Stimulated activated naive B cell treated with anti-CD40 and anti-IgM and Interleukin-4, amounts not matched to agents 10 μg/mL and 1 μg/mL and 100 μg/mL, for 72 hours (primary cell): Measurements from ENCODE around the gene TMEM88.

Experiments used
- ATAC-seq, 2 donors: fragments of 150-1000 bp; cut with Tn5 transposase; replicated peaks; 2 replicates each; pipeline ENCODE4 v1.10.0; 2021; ENCODE audit warnings: moderate library complexity in 1 of 2
- DNase-seq: peaks from one replicate; pipeline ENCODE4 v3.0.0; 2021
- H3K27ac Mint-ChIP-seq: one replicate; pipeline ENCODE4 v1.8.0; 2022; ENCODE audit warnings: mild to moderate bottlenecking, mixed read lengths
- H3K27me3 Mint-ChIP-seq, 2 donors: one replicate each; pipeline ENCODE4 v1.8.0; 2022; ENCODE audit warnings: mixed read lengths in 2 of 2
- H3K36me3 Mint-ChIP-seq, 2 donors: one replicate each; pipeline ENCODE4 v1.8.0; 2022; ENCODE audit warnings: mixed read lengths in 2 of 2, mild to moderate bottlenecking in 1 of 2
- H3K4me1 Mint-ChIP-seq, 2 donors: one replicate each; pipeline ENCODE4 v1.8.0; 2022; ENCODE audit warnings: mixed read lengths in 2 of 2, mild to moderate bottlenecking in 1 of 2
- H3K4me3 Mint-ChIP-seq, 2 donors: one replicate each; pipeline ENCODE4 v1.8.0; 2022; ENCODE audit warnings: mild to moderate bottlenecking in 2 of 2, mixed read lengths in 2 of 2, moderate library complexity in 1 of 2
- H3K9me3 Mint-ChIP-seq, 2 donors: one replicate each; pipeline ENCODE4 v1.8.0; 2022; ENCODE audit warnings: mixed read lengths in 2 of 2, mild to moderate bottlenecking in 1 of 2

TMEM88 gene

DNA sequence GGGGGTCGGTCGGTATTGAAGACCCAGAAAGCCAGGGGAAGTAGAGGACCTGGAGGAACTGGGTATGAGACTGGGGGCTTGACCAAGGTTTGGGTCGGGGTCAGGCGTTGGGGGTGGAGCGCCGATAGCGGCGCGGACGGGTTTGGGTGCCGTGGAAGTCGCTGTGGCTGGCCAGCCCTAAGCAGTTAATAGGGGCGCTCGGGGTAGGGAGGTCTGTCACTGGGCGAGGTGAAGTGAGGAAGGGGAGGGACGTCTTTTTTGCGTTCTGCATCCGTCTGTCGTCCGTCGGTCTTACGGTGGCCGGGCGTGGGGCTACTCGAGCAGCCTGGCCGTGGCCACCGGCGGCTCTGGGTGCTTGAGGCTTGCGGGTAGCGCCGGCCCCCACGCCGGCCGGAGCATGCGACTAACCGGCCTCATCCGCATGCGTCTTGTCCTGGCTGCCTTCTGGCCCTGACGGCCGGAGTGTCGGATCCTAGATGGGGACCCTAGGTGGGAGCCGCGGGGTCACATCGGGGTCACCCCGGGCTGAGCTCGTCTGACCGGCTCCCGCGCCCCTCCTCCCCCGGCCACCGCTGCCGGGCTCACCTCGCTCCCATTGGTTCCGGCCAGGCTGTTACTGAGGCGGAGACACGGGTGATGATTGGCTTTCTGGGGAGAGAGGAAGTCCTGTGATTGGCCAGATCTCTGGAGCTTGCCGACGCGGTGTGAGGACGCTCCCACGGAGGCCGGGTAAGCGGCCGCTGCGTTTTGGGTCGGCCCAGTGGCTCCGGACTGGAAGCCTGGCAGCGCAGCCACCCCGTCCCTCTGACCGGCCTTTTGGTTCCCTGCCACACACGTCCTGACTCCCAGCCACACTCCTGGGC is 10.3 kb upstream of the TMEM88 start:
- peaks cover 44 to 72% of the 10 kb centered on the region in 2 donors for H3K4me1 Mint-ChIP-seq
- no peaks in the 10 kb centered on the region for H3K9me3 Mint-ChIP-seq
- peak overlapping the region; percentile 100 for H3K27ac Mint-ChIP-seq
- H3K4me3 Mint-ChIP-seq, result peak overlapping the region; percentile 95 to 99
- H3K36me3 Mint-ChIP-seq, result peaks cover 26 to 38% of the 10 kb centered on the region in 2 donors
- ATAC-seq (peak; percentile 49 to 53), DNase-seq (peak; percentile 89)
- H3K27me3 Mint-ChIP-seq, result no peaks in the 10 kb centered on the region

DNA sequence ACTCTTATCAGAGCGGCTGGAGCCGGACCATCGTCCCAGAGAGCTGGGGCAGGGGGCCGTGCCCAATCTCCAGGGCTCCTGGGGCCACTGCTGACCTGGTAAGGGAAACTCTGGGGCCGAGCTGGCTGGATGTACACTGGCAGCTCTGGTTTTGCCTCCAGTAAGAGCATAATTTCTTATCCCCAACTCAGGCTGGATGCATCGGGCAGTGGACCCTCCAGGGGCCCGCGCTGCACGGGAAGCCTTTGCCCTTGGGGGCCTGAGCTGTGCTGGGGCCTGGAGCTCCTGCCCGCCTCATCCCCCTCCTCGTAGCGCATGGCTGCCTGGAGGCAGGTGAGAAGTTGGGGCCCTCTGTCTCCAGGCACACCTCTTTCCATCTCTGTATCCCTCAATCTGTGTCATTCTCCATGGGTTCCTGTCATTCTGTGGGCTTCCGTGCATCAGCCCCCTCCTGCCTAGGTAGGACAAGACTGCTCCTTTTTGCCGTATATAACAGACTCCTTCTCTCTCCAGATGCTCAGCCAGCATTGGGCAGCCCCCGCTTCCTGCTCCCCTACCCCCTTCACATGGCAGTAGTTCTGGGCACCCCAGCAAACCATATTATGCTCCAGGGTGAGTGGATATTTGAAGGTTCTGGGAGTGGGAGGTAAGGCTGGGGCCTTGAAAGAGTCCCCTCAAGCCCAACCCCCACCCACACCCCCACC is 9.4 kb upstream of the TMEM88 start:
- Mint-ChIP-seq H3K36me3 (peaks cover 33 to 46% of the 10 kb centered on the region in 2 donors), H3K4me3 (peak overlapping the region; percentile 95 to 99), H3K27ac (peak overlapping the region; percentile 100), H3K4me1 (peaks cover 43 to 72% of the 10 kb centered on the region in 2 donors), H3K27me3 (no peaks in the 10 kb centered on the region), H3K9me3 (no peaks in the 10 kb centered on the region)
- no peak for DNase-seq
- no peak for ATAC-seq

DNA sequence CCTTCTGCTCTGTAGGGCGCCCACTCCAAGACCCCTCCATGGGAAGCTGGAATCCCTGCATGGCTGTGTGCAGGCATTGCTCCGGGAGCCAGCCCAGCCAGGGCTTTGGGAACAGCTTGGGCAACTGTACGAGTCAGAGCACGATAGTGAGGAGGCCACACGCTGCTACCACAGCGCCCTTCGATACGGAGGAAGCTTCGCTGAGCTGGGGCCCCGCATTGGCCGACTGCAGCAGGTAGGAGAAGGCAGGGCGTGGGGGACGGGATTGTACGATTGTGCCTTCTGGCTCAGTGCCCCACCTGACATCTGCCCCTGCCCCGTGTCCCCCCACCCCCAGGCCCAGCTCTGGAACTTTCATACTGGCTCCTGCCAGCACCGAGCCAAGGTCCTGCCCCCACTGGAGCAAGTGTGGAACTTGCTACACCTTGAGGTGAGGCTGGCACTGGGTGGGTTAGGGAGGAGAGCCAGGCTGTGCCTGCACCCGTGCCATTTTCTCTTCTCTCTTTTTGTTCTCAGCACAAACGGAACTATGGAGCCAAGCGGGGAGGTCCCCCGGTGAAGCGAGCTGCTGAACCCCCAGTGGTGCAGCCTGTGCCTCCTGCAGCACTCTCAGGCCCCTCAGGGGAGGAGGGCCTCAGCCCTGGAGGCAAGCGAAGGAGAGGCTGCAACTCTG is 8.7 kb upstream of the TMEM88 start:
- Mint-ChIP-seq H3K27ac (peak overlapping the region; percentile 65), H3K9me3 (no peaks in the 10 kb centered on the region), H3K27me3 (no peaks in the 10 kb centered on the region), H3K4me1 (peaks cover 44 to 72% of the 10 kb centered on the region in 2 donors), H3K4me3 (peak overlapping the region; percentile 95 to 99), H3K36me3 (peaks cover 37 to 50% of the 10 kb centered on the region in 2 donors)
- ATAC-seq (no peak), DNase-seq (no peak)

DNA sequence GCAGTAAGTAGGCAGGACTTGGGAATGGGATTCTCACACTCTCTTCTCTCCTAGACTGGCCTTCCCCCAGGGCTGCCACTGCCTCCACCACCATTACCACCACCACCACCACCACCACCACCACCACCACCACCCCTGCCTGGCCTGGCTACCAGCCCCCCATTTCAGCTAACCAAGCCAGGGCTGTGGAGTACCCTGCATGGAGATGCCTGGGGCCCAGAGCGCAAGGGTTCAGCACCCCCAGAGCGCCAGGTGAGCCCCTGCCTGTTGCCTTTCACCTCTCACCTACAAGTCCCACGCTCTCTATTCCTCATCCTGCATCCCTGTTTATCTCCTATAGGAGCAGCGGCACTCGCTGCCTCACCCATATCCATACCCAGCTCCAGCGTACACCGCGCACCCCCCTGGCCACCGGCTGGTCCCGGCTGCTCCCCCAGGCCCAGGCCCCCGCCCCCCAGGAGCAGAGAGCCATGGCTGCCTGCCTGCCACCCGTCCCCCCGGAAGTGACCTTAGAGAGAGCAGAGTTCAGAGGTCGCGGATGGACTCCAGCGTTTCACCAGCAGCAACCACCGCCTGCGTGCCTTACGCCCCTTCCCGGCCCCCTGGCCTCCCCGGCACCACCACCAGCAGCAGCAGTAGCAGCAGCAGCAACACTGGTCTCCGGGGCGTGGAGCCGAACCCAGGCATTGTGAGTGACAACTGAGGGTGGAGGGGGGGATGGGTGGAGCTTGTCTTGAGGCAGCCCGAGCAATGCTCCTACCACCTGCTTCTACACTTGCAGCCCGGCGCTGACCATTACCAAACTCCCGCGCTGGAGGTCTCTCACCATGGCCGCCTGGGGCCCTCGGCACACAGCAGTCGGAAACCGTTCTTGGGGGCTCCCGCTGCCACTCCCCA is 7.9 kb upstream of the TMEM88 start:
- H3K4me3 Mint-ChIP-seq, result peak overlapping the region; percentile 69 to 95
- no peak for ATAC-seq

DNA sequence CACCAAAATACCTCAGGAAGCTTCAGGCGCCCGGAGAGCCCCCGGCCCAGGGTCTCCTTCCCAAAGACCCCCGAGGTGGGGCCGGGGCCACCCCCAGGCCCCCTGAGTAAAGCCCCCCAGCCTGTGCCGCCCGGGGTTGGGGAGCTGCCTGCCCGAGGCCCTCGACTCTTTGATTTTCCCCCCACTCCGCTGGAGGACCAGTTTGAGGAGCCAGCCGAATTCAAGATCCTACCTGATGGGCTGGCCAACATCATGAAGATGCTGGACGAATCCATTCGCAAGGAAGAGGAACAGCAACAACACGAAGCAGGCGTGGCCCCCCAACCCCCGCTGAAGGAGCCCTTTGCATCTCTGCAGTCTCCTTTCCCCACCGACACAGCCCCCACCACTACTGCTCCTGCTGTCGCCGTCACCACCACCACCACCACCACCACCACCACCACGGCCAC is 6.7 kb upstream of the TMEM88 start:
- peaks cover 45 to 68% of the 10 kb centered on the region in 2 donors for H3K4me1 Mint-ChIP-seq
- ATAC-seq (no peak), DNase-seq (no peak)
- peaks cover 47 to 51% of the 10 kb centered on the region in 2 donors for H3K36me3 Mint-ChIP-seq
- no peak overlapping the region for H3K4me3 Mint-ChIP-seq
- no peaks in the 10 kb centered on the region for H3K9me3 Mint-ChIP-seq
- H3K27me3 Mint-ChIP-seq, result no peaks in the 10 kb centered on the region
- H3K27ac Mint-ChIP-seq, result no peak overlapping the region

More for the DNA sequence above, 7.9 kb upstream of the TMEM88 start:
- Mint-ChIP-seq H3K36me3 (peaks cover 43 to 53% of the 10 kb centered on the region in 2 donors), H3K27me3 (no peaks in the 10 kb centered on the region), H3K4me1 (peaks cover 49 to 73% of the 10 kb centered on the region in 2 donors), H3K27ac (peak overlapping the region; percentile 65), H3K9me3 (no peaks in the 10 kb centered on the region)
- DNase-seq, result no peak

DNA sequence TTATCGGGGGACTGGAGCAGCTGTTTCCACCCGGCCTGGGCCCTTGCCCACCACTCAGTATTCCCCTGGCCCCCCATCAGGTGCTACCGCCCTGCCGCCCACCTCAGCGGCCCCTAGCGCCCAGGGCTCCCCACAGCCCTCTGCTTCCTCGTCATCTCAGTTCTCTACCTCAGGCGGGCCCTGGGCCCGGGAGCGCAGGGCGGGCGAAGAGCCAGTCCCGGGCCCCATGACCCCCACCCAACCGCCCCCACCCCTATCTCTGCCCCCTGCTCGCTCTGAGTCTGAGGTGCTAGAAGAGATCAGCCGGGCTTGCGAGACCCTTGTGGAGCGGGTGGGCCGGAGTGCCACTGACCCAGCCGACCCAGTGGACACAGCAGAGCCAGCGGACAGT is 6.1 kb upstream of the TMEM88 start:
- no peak overlapping the region for H3K27ac Mint-ChIP-seq
- no peak for ATAC-seq
- no peaks in the 10 kb centered on the region for H3K27me3 Mint-ChIP-seq
- no peak for DNase-seq
- H3K4me3 Mint-ChIP-seq, result no peak overlapping the region
- H3K9me3 Mint-ChIP-seq, result no peaks in the 10 kb centered on the region
- peaks cover 46 to 65% of the 10 kb centered on the region in 2 donors for H3K4me1 Mint-ChIP-seq
- H3K36me3 Mint-ChIP-seq, result peaks cover 49 to 52% of the 10 kb centered on the region in 2 donors

DNA sequence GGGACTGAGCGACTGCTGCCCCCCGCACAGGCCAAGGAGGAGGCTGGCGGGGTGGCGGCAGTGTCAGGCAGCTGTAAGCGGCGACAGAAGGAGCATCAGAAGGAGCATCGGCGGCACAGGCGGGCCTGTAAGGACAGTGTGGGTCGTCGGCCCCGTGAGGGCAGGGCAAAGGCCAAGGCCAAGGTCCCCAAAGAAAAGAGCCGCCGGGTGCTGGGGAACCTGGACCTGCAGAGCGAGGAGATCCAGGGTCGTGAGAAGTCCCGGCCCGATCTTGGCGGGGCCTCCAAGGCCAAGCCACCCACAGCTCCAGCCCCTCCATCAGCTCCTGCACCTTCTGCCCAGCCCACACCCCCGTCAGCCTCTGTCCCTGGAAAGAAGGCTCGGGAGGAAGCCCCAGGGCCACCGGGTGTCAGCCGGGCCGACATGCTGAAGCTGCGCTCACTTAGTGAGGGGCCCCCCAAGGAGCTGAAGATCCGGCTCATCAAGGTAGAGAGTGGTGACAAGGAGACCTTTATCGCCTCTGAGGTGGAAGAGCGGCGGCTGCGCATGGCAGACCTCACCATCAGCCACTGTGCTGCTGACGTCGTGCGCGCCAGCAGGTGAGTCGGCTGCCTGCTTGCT is 5.6 kb upstream of the TMEM88 start:
- Mint-ChIP-seq H3K36me3 (peaks cover 51 to 52% of the 10 kb centered on the region in 2 donors), H3K9me3 (no peaks in the 10 kb centered on the region), H3K4me3 (no peak overlapping the region), H3K27me3 (no peaks in the 10 kb centered on the region), H3K4me1 (peaks cover 47 to 67% of the 10 kb centered on the region in 2 donors), H3K27ac (no peak overlapping the region)
- ATAC-seq, result no peak
- no peak for DNase-seq

DNA sequence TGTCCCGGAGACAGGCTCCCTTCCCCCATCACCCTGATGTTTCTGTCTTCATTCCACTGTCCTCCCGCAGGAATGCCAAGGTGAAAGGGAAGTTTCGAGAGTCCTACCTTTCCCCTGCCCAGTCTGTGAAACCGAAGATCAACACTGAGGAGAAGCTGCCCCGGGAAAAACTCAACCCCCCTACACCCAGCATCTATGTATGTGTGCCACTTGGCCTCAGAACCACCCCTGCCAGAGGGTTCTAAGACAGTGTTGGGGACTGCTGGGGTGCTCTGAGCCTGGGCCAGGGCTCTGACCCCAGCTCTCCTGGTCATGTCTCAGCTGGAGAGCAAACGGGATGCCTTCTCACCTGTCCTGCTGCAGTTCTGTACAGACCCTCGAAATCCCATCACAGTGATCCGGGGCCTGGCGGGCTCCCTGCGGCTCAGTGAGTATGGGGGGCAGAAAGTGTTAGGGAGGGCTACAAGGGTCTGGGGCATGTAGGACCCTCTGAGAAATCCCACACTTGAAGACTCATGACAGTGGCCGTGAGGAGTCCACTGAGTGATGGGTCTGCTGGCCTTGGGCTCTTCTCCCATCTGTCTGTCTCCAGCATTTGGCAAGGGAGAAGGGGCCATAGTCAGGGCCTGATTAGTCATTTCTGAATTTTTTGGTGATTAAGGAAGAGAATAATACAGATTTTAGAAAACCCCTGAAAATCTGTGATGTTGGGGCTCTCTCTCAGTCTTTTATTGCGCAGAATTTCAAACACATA is 4.9 kb upstream of the TMEM88 start:
- no peaks in the 10 kb centered on the region for H3K9me3 Mint-ChIP-seq
- H3K4me1 Mint-ChIP-seq, result peaks cover 47 to 66% of the 10 kb centered on the region in 2 donors
- peaks cover 51 to 53% of the 10 kb centered on the region in 2 donors for H3K36me3 Mint-ChIP-seq
- no peaks in the 10 kb centered on the region for H3K27me3 Mint-ChIP-seq
- ATAC-seq, result no peak
- no peak overlapping the region for H3K4me3 Mint-ChIP-seq
- H3K27ac Mint-ChIP-seq, result no peak overlapping the region
- DNase-seq, result no peak

DNA sequence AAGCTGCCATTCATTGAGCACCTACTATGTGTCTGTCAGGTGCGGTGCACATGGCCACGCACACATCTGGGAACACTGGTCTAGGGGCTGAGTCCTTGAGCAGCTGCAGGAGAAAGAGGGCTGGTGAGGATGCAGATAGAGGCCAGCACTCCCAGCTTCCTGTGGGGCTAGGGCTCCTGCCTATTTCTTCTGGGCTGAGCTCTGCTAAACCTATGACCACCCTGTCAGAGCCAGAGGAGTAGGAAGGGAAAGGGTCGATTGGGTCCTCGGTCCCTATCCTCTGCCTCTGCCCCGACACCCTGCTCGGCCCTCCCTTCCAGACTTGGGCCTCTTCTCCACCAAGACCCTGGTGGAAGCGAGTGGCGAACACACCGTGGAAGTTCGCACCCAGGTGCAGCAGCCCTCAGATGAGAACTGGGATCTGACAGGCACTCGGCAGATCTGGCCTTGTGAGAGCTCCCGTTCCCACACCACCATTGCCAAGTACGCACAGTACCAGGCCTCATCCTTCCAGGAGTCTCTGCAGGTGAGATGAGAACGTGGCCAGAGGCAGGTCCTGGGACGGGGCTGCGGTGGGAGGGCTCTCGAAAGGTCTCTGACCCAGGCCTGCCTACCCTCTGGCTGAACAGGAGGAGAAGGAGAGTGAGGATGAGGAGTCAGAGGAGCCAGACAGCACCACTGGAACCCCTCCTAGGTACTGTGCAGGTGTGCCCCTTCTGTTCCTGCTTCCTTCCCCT is 4.0 kb upstream of the TMEM88 start:
- DNase-seq (no peak), ATAC-seq (peak in 1 of 2 donors; percentile 3)
- no peaks in the 10 kb centered on the region for H3K27me3 Mint-ChIP-seq
- H3K36me3 Mint-ChIP-seq, result peaks cover 54 to 56% of the 10 kb centered on the region in 2 donors
- H3K27ac Mint-ChIP-seq, result peak overlapping the region; percentile 76
- peaks cover 47 to 57% of the 10 kb centered on the region in 2 donors for H3K4me1 Mint-ChIP-seq
- H3K9me3 Mint-ChIP-seq, result no peaks in the 10 kb centered on the region
- H3K4me3 Mint-ChIP-seq, result peak overlapping the region; percentile 64 to 65

DNA sequence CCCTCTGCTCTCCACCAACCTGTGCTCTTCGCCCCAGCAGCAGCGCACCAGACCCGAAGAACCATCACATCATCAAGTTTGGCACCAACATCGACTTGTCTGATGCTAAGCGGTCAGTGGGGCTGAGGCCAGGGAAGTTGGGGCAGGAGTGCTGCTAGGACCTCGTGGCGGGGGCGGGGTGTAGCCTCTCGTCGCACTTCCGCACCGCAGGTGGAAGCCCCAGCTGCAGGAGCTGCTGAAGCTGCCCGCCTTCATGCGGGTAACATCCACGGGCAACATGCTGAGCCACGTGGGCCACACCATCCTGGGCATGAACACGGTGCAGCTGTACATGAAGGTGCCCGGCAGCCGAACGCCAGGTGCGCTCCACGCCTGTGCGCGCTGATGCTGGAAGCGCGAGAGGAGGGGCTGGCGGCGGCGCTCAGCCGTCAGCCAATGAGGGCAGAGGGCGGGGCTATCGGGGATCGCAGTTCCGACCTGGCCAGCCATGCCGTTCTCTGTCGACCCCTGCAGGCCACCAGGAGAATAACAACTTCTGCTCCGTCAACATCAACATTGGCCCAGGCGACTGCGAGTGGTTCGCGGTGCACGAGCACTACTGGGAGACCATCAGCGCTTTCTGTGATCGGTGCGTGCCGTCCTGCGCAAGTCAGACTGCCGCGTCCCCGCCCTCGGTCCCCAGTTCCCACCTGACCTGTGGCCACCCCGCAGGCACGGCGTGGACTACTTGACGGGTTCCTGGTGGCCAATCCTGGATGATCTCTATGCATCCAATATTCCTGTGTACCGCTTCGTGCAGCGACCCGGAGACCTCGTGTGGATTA is 3.2 kb upstream of the TMEM88 start:
- peaks cover 45 to 50% of the 10 kb centered on the region in 2 donors for H3K4me1 Mint-ChIP-seq
- peak; percentile 90 to 92 for ATAC-seq
- peak overlapping the region; percentile 64 to 65 for H3K4me3 Mint-ChIP-seq
- peak; percentile 86 for DNase-seq
- peaks cover 54 to 56% of the 10 kb centered on the region in 2 donors for H3K36me3 Mint-ChIP-seq
- H3K9me3 Mint-ChIP-seq, result no peaks in the 10 kb centered on the region
- H3K27me3 Mint-ChIP-seq, result no peaks in the 10 kb centered on the region
- H3K27ac Mint-ChIP-seq, result peak overlapping the region; percentile 69

DNA sequence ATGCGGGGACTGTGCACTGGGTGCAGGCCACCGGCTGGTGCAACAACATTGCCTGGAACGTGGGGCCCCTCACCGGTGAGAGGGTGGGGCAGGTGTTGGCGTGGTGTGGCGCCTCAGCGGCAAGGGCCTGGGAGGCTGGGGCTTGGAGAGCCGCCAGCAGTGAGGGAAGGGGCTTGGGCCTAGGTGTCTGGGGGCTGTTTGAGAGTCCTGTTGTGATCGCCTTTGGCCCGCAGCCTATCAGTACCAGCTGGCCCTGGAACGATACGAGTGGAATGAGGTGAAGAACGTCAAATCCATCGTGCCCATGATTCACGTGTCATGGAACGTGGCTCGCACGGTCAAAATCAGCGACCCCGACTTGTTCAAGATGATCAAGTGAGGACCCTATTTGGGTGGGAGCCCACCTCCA is 2.6 kb upstream of the TMEM88 start:
- Mint-ChIP-seq H3K9me3 (no peaks in the 10 kb centered on the region), H3K4me3 (no peak overlapping the region), H3K27ac (no peak overlapping the region), H3K36me3 (peaks cover 50 to 51% of the 10 kb centered on the region in 2 donors), H3K27me3 (no peaks in the 10 kb centered on the region), H3K4me1 (peaks cover 41 to 44% of the 10 kb centered on the region in 2 donors)
- no peak for ATAC-seq
- DNase-seq, result no peak
